Measurements from ENCODE around the gene NUDT15. TPM values are rescaled to one million over a fixed set of nuclear protein-coding genes. Genes with fewer than 3 reads are reported as not detected.
"Not testable (repeated sequence)": the region's sequence is repeated elsewhere in the genome, so short reads cannot be mapped to it uniquely, and the experiment has no call there.

Gene NUDT15
- 54.5 TPM for polyA plus RNA-seq (2013, experiment 1 of 2)
- polyA plus RNA-seq (2013, experiment 2 of 2): 55.9 TPM

GRCh38 chr13:48037346-48038173 lies at the start of gene NUDT15:
Gene NUDT15 (plus strand): TSS chr13:48037726. CDS start chr13:48037747, 21 bp downstream.
- peaks cover 18% of the 10 kb centered on the region for H3K4me1 ChIP-seq (ENCODE audit: insufficient read depth, low read length)
- H3K4me3 ChIP-seq (ENCODE audit: low read length): peak within 1 kb of the TSS; percentile 66
- H3K9ac ChIP-seq (ENCODE audit: low read depth, low read length): peak within 1 kb of the TSS; percentile 90
- H3K27me3 ChIP-seq (ENCODE audit: insufficient read depth, low read length): no peaks in the 10 kb centered on the region
- H3K27ac ChIP-seq (ENCODE audit: low read depth, low read length): peak within 1 kb of the TSS; percentile 98
- H3K36me3 ChIP-seq (ENCODE audit: insufficient read depth, low read length): peaks cover 28% of the 10 kb centered on the region
- H3K9me3 ChIP-seq (ENCODE audit: insufficient read depth, low read depth, low read length): peaks cover 16% of the 10 kb centered on the region
- WGBS: under 1% methylated on average over 82 of the region's 82 CpGs

- Histone ChIP-seq H3K4me1 (ENCODE audit: insufficient read depth, low read length) (no peaks in the 10 kb centered on the region), H3K36me3 (ENCODE audit: insufficient read depth, low read length) (peaks cover 89% of the 10 kb centered on the region), H3K4me3 (ENCODE audit: low read length) (no peak overlapping the region), H3K27me3 (ENCODE audit: insufficient read depth, low read length) (no peaks in the 10 kb centered on the region), H3K9me3 (ENCODE audit: insufficient read depth, low read depth, low read length) (no peaks in the 10 kb centered on the region), H3K9ac (ENCODE audit: low read depth, low read length) (no peak overlapping the region), H3K27ac (ENCODE audit: low read depth, low read length) (no peak overlapping the region)
- 90% methylated on average over 1 of the region's 1 CpG for WGBS
Measured at GRCh38 chr13:47990427-47990826, 47.1 kb upstream of the NUDT15 start.

- H3K4me1 ChIP-seq (ENCODE audit: insufficient read depth, low read length): no peaks in the 10 kb centered on the region
- no peaks in the 10 kb centered on the region for H3K9me3 ChIP-seq (ENCODE audit: insufficient read depth, low read depth, low read length)
- no peak overlapping the region for H3K27ac ChIP-seq (ENCODE audit: low read depth, low read length)
- H3K27me3 ChIP-seq (ENCODE audit: insufficient read depth, low read length): no peaks in the 10 kb centered on the region
- H3K4me3 ChIP-seq (ENCODE audit: low read length): no peak overlapping the region
- WGBS: 91% methylated on average over 2 of the region's 2 CpGs
- no peak overlapping the region for H3K9ac ChIP-seq (ENCODE audit: low read depth, low read length)
- H3K36me3 ChIP-seq (ENCODE audit: insufficient read depth, low read length): peaks cover 89% of the 10 kb centered on the region
Measured at GRCh38 chr13:47990920-47991466, 46.5 kb upstream of the NUDT15 start.

GRCh38 chr13:47991859-47992258 lies 45.7 kb upstream of the NUDT15 start:
- Histone ChIP-seq H3K36me3 (ENCODE audit: insufficient read depth, low read length) (peaks cover 89% of the 10 kb centered on the region), H3K9me3 (ENCODE audit: insufficient read depth, low read depth, low read length) (no peaks in the 10 kb centered on the region), H3K27ac (ENCODE audit: low read depth, low read length) (no peak overlapping the region), H3K9ac (ENCODE audit: low read depth, low read length) (no peak overlapping the region), H3K4me3 (ENCODE audit: low read length) (no peak overlapping the region), H3K27me3 (ENCODE audit: insufficient read depth, low read length) (no peaks in the 10 kb centered on the region), H3K4me1 (ENCODE audit: insufficient read depth, low read length) (no peaks in the 10 kb centered on the region)
- 99% methylated on average over 4 of the region's 4 CpGs for WGBS

- Histone ChIP-seq H3K9ac (ENCODE audit: low read depth, low read length) (no peak overlapping the region), H3K36me3 (ENCODE audit: insufficient read depth, low read length) (peaks cover 62% of the 10 kb centered on the region), H3K27ac (ENCODE audit: low read depth, low read length) (no peak overlapping the region), H3K9me3 (ENCODE audit: insufficient read depth, low read depth, low read length) (no peaks in the 10 kb centered on the region), H3K4me1 (ENCODE audit: insufficient read depth, low read length) (peaks cover 8% of the 10 kb centered on the region), H3K4me3 (ENCODE audit: low read length) (no peak overlapping the region), H3K27me3 (ENCODE audit: insufficient read depth, low read length) (no peaks in the 10 kb centered on the region)
- WGBS: 90% methylated on average over 2 of the region's 2 CpGs
Measured at GRCh38 chr13:47997384-47997783, 40.1 kb upstream of the NUDT15 start.

DNA sequence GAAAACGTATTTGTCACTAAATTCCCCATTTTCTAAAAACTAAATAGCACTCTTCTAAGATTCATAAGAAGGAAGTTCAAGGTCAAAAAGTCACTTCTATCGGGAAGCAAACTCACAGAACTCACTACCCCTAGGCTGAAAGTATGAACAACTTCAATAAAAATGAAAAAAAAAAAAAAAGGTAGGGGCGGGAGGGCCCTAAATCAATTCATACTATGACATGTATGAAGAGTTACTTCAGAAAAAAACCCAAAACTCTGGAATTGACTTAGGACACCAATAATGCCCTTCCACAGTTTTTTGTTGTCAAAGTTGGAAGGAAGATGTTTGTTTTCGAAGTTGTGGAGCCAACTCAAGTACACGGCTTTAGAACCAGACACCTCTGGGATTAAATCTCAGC lies 37.6 kb upstream of the NUDT15 start:
- Histone ChIP-seq H3K4me1 (ENCODE audit: insufficient read depth, low read length) (peaks cover 24% of the 10 kb centered on the region), H3K27ac (ENCODE audit: low read depth, low read length) (no peak overlapping the region), H3K4me3 (ENCODE audit: low read length) (peak overlapping the region; percentile 86), H3K27me3 (ENCODE audit: insufficient read depth, low read length) (no peaks in the 10 kb centered on the region), H3K9ac (ENCODE audit: low read depth, low read length) (peak overlapping the region; percentile 91; the same call in 1 of the 2 replicates), H3K9me3 (ENCODE audit: insufficient read depth, low read depth, low read length) (no peaks in the 10 kb centered on the region), H3K36me3 (ENCODE audit: insufficient read depth, low read length) (peaks cover 40% of the 10 kb centered on the region)
- WGBS: 88% methylated on average over 5 of the region's 5 CpGs

GRCh38 chr13:48000559-48001113 lies 36.9 kb upstream of the NUDT15 start:
- peaks cover 34% of the 10 kb centered on the region for H3K36me3 ChIP-seq (ENCODE audit: insufficient read depth, low read length)
- peak overlapping the region; percentile 91 for H3K9ac ChIP-seq (ENCODE audit: low read depth, low read length)
- H3K4me1 ChIP-seq (ENCODE audit: insufficient read depth, low read length): peaks cover 27% of the 10 kb centered on the region
- no peaks in the 10 kb centered on the region for H3K9me3 ChIP-seq (ENCODE audit: insufficient read depth, low read depth, low read length)
- under 1% methylated on average over 25 of the region's 25 CpGs for WGBS
- peak overlapping the region; percentile 79 for H3K27ac ChIP-seq (ENCODE audit: low read depth, low read length)
- H3K4me3 ChIP-seq (ENCODE audit: low read length): peak overlapping the region; percentile 86
- H3K27me3 ChIP-seq (ENCODE audit: insufficient read depth, low read length): no peaks in the 10 kb centered on the region

DNA sequence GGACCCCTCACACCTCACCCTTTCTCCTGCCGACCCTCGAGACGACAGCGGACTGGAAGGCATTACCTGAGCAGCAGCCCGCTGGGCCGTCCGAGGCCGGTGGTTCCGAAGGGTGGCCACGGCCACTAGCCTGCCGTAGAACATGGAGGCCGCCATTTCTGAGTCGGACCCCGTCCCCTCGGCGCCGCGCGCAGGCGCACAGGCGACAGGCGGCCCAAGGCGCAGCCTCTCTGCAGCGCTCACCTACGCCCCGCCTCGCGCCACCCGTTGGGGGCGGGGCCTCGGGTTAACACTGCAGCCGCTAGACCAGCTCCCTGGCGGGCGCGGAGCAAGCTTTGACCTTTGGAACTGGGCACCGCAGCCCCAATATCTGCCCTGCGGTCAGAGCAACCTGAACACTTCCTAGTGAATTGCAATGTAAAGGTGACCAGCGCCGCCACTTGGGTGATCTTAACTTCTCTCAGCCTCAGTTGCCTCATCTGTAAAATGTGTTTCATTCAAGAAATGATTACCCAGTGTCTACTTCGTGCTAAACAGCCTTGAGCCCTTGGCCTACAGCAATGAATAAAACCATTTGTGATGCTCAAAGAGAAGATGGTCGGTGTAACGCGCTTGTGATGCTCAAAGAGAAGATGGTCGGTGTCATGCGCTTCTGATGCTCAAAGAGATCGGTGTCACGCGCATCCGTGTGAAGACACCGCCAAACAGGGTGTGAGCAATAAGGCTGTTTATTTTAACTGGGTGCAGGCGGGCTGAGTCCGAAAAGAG lies 36.2 kb upstream of the NUDT15 start, which contains the start of gene SUCLA2:
Gene SUCLA2, minus strand, starts transcription at position 160 of the 768 bp plus-strand sequence. Its CDS starts 4 bp downstream, at position 156.
- H3K36me3 ChIP-seq (ENCODE audit: insufficient read depth, low read length): peaks cover 27% of the 10 kb centered on the region
- peak within 1 kb of the TSS; percentile 86 for H3K4me3 ChIP-seq (ENCODE audit: low read length)
- H3K4me1 ChIP-seq (ENCODE audit: insufficient read depth, low read length): peaks cover 27% of the 10 kb centered on the region
- H3K27ac ChIP-seq (ENCODE audit: low read depth, low read length): peak within 1 kb of the TSS; percentile 79
- no peaks in the 10 kb centered on the region for H3K9me3 ChIP-seq (ENCODE audit: insufficient read depth, low read depth, low read length)
- H3K27me3 ChIP-seq (ENCODE audit: insufficient read depth, low read length): no peaks in the 10 kb centered on the region
- WGBS: 1% methylated on average over 52 of the region's 52 CpGs
- H3K9ac ChIP-seq (ENCODE audit: low read depth, low read length): peak within 1 kb of the TSS; percentile 91

- WGBS: 31% methylated on average over 5 of the region's 5 CpGs
- Histone ChIP-seq H3K4me1 (ENCODE audit: insufficient read depth, low read length) (peaks cover 27% of the 10 kb centered on the region), H3K9ac (ENCODE audit: low read depth, low read length) (peak overlapping the region; percentile 38), H3K27ac (ENCODE audit: low read depth, low read length) (peak overlapping the region; percentile 77; the same call in 1 of the 2 replicates), H3K4me3 (ENCODE audit: low read length) (peak overlapping the region; percentile 27), H3K36me3 (ENCODE audit: insufficient read depth, low read length) (peaks cover 20% of the 10 kb centered on the region)
- not testable (repeated sequence) for H3K27me3 ChIP-seq (ENCODE audit: insufficient read depth, low read length); H3K9me3 ChIP-seq (ENCODE audit: insufficient read depth, low read depth, low read length)
Measured at GRCh38 chr13:48001999-48002398, 35.5 kb upstream of the NUDT15 start.

DNA sequence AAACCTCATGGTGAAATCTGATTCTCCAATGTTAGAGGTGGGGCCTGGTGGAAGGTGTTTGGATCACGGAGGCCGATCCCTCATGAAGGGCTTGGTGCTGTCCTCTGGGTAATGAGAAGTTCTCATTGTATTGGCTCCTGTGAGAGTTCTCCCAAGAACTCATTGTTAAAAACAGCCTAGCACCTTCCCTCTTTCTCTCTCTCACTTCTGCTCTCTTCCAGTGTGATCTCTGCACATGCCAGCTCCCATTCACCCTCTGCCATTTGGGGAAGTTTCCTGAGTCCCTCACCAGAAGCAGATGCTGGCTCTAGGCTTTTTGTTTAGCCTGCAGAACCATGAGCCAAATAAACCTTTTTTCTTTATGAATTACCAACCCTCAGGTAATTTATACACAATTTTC lies 33.3 kb upstream of the NUDT15 start:
- Histone ChIP-seq H3K27ac (ENCODE audit: low read depth, low read length) (peak overlapping the region; percentile 59), H3K9ac (ENCODE audit: low read depth, low read length) (peak overlapping the region; percentile 54; the same call in 1 of the 2 replicates), H3K4me1 (ENCODE audit: insufficient read depth, low read length) (peaks cover 29% of the 10 kb centered on the region), H3K27me3 (ENCODE audit: insufficient read depth, low read length) (no peaks in the 10 kb centered on the region), H3K4me3 (ENCODE audit: low read length) (no peak overlapping the region), H3K9me3 (ENCODE audit: insufficient read depth, low read depth, low read length) (no peaks in the 10 kb centered on the region), H3K36me3 (ENCODE audit: insufficient read depth, low read length) (no peaks in the 10 kb centered on the region)
- 59% methylated on average over 2 of the region's 2 CpGs for WGBS

Measured in HUES64 (cell line).